K562 (cell line): ENCODE measurements around the gene CTBP2. TPM values are rescaled to one million over a fixed set of nuclear protein-coding genes. Genes with fewer than 3 reads are reported as not detected.

Source experiments
- ASH1L ChIP-seq: fragments of 450-650 bp; IDR thresholded peaks from 2 replicates; pipeline ENCODE4 v1.6.1; 2018; ENCODE audit warnings: borderline replicate concordance, mild to moderate bottlenecking, low read depth; ENCODE audit not compliant: partially characterized antibody
- CBX3 ChIP-seq, 2 experiments: IDR thresholded peaks; 1 replicate in 1 of 2; 2 replicates in 1 of 2; pipeline ENCODE4 v1.6.1; 2012; ENCODE audit warnings: inconsistent platforms in 2 of 2, low read length in 2 of 2, borderline replicate concordance in 1 of 2, control low read depth in 1 of 2
- FOXJ2 ChIP-seq: fragments of 200-800 bp; sonication (Bioruptor generic); IDR thresholded peaks from 2 replicates; pipeline ENCODE4 v1.6.1; 2016; ENCODE audit warnings: missing genetic modification characterization, missing compliant biosample characterization
- GTF2F1 ChIP-seq: IDR thresholded peaks from 2 replicates; pipeline ENCODE4 v1.6.1; 2011; ENCODE audit warnings: low read depth, low read length, improper control_type of control experiment
- MYNN ChIP-seq, 2 experiments: sonication (generic); formaldehyde crosslinking in 1 of 2; IDR thresholded peaks; 2 replicates each; pipeline versions ENCODE4 v1.5.0 to v1.6.1; 2016 to 2020; ENCODE audit warnings: antibody characterized with exemption in 1 of 2, missing genetic modification reagents in 1 of 2
- NFXL1 ChIP-seq: fragments of 450-650 bp; formaldehyde crosslinking; IDR thresholded peaks from 2 replicates; pipeline ENCODE4 v1.4.0; 2021; ENCODE audit warnings: mild to moderate bottlenecking
- POU5F1 ChIP-seq: fragments of 150-350 bp; IDR thresholded peaks from 2 replicates; pipeline ENCODE4 v1.6.1; 2014; ENCODE audit warnings: borderline replicate concordance, low read length, low read depth, mild to moderate bottlenecking; ENCODE audit not compliant: partially characterized antibody
- TFAP4 ChIP-seq: sonication (generic); formaldehyde crosslinking; IDR thresholded peaks from 2 replicates; pipeline ENCODE4 v1.8.0; 2022; ENCODE audit warnings: missing genetic modification reagents, mild to moderate bottlenecking, moderate library complexity, borderline replicate concordance
- ZHX1 ChIP-seq: fragments of 150-350 bp; conservative IDR thresholded peaks from 2 replicates; pipeline ENCODE4 v1.6.1; 2014; ENCODE audit warnings: low read length
- ZNF165 ChIP-seq: fragments of 250-450 bp; sonication (Bioruptor Pico); IDR thresholded peaks from 2 replicates; pipeline ENCODE4 v1.4.0; 2020; ENCODE audit warnings: borderline replicate concordance
- ZNF212 ChIP-seq: fragments of 450-650 bp; formaldehyde crosslinking; IDR thresholded peaks from 2 replicates; pipeline ENCODE4 v1.4.0; 2020; ENCODE audit warnings: mild to moderate bottlenecking
- polyA plus RNA-seq, 8 experiments: library from polyadenylated mRNA; depleted of rRNA in 4 of 8; stranded (reverse) in 5 of 8; unstranded in 3 of 8; fragments of >200 nt; fragmentation: Nextera tagmentation in 2 of 8; fragmentation: Illumina TruSeq in 1 of 8; extraction: Ambion mirVana in 2 of 8; extraction: Trizol in 1 of 8; gene quantifications; 2 replicates each; pipeline versions ENCODE4 v1.2.1 to v1.2.3, GENCODE V29; 2011 to 2014; ENCODE audit warnings: inconsistent platforms in 1 of 8, missing spikeins in 1 of 8
- total RNA-seq, 7 experiments: library from RNA; depleted of rRNA in 6 of 7; stranded (reverse); fragments of >200 nt in 6 of 7; fragmentation: Illumina TruSeq in 2 of 7; extraction: Trizol in 2 of 7; gene quantifications; 2 replicates each; pipeline versions ENCODE4 v1.2.1 to v1.2.3, GENCODE V29; 2011 to 2021; ENCODE audit warnings: low replicate concordance in 1 of 7
- TF ChIP-seq, protein P1 (sequence below): IDR thresholded peaks from 2 replicates; pipeline ENCODE4 v1.6.1; 2014; ENCODE audit warnings: antibody characterized with exemption
- TF ChIP-seq, protein P2 (sequence below): fragments of 250-450 bp; sonication (Bioruptor Pico); IDR thresholded peaks from 2 replicates; pipeline ENCODE4 v1.5.0; 2021; ENCODE audit warnings: mild to moderate bottlenecking, moderate library complexity

CTBP2 gene
- total and polyA plus RNA-seq, 9 of the 15 experiments (the other 6 are each of a cell fraction or from before 2014, with no cell fraction given), result 1.3 to 8.8 (median 5.1) TPM

DNA sequence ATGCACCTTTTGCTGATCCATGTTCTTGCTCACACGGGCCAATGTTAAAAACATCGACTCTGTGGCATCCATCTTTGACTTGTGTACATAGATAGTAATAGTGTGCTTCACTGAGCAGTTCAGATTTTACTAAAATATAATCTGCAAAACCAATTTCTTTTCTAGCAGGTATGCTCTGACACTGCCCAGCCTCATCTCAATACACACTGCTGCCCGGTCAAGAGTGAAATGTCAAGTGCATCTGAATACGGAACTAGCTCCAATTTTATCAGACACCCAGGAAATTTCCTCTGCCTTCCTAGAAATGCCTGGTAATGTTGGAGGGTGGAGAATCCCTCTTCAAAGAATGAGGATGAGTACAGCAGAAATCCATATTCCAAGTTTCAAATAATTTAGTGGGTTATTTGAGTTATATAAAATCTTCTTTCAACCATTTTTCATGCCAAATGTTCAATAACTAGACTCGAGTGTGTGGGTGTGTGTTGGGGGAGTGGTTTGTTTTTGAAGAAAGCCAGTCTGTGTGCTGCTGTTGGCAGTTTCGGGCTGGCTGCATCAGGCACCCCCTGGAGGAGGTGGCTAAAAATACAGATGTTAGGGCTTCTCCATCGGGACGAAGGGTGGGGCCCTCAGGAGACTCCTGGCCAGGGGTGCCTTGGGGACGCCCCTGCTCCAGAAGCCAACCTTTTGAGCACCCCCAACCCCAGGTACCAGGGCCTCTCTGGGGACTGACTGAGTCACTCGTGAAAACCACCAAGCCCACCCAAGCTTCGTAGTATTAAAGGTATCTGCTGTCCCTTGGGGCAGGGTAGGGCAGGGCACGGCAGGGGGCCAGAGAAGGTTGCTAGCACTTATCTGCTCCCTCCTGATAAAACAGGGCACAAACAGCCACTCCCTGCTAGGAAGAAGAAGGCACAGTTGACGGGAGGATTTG lies 15.4 kb downstream of the CTBP2 start (continued):
- TF ChIP-seq, protein P1, sequence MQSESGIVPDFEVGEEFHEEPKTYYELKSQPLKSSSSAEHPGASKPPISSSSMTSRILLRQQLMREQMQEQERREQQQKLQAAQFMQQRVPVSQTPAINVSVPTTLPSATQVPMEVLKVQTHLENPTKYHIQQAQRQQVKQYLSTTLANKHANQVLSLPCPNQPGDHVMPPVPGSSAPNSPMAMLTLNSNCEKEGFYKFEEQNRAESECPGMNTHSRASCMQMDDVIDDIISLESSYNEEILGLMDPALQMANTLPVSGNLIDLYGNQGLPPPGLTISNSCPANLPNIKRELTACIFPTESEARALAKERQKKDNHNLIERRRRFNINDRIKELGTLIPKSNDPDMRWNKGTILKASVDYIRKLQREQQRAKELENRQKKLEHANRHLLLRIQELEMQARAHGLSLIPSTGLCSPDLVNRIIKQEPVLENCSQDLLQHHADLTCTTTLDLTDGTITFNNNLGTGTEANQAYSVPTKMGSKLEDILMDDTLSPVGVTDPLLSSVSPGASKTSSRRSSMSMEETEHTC, result no peak
- TF ChIP-seq ZNF165 (CRISPR knock-in tag) (no peak), ZHX1 (no peak), ZNF212 (CRISPR knock-in tag) (no peak), MYNN (IDR thresholded peaks at IDR 0.05) (peak; percentile 85; the same call in 1 of the 2 replicates), MYNN (CRISPR knock-in tag; IDR thresholded peaks at IDR 0.05) (no peak), CBX3 (IDR thresholded peaks at IDR 0.05; ENCODE audit: borderline replicate concordance in 1 of 2, low read length in 2 of 2) (no peak), FOXJ2 (no peak), TFAP4 (CRISPR knock-in tag) (peak; percentile 9; the same call in 1 of the 2 replicates), ASH1L (no peak), GTF2F1 (no peak), POU5F1 (no peak), NFXL1 (CRISPR knock-in tag) (no peak)
- TF ChIP-seq, protein P2, sequence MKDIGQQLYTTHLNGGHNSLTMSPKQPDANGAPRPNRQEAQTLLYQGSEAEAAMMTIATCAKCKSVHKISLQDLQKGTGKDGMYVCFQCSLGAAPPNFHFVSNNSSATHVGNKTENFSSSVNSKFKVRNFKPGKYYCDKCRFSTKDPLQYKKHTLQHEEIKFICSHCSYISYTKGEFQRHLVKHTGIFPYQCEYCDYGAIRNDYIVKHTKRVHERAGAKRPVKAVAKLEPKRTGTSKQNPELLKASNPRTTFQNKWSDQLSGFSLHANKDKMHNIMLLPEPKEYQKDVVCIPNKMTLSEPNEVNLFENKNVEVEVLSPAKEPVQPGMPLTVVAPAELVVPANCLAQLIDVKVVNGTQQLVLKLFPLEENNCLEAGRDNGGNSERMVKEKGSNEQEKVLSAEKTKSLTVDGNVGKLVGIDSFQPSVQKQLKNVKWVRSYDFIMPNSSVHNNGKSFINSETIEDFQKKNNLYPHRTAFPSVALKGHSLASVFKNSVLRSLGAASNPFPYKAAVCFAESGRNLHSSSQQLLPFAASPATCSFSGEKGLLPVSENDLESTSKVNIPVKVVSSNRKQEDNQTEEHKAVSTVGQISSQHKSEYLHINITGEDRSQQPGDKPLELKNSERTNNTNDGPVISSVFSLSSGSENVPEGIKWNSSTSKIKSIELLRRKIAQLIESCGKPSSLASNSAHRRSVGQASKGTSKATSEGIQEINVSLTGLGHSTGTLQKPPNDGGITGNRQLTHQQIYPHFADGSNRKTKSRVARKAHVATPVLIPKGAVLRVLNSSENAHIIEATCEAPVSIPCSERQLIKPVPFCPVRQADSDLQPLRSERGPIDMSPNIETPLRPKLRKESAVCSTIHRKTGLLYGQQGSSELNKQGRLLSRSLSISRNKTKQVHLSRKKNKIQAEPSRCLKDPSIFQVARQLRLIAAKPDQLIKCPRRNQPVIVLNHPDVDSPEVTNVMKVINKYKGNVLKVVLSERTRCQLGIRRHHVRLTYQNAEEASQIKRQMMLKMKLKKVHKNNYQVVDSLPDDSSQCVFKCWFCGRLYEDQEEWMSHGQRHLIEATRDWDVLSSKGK (CRISPR knock-in tag), result no peak
